CD4-positive, alpha-beta T cell treated with Interferon alpha-2 for 1 hour (primary cell): ENCODE results near the gene PPP1R12A.
"Not testable (repeated sequence)": the region's sequence is repeated elsewhere in the genome, so short reads cannot be mapped to it uniquely, and the experiment has no call there.

Experiments used
- DNase-seq, 2 donors: peaks; one replicate each; pipeline ENCODE4 v3.0.0-alpha.2; 2020 to 2022

The PPP1R12A gene

GRCh38 chr12:79835377-79835843 lies 99.5 kb downstream of the PPP1R12A start:
- no peak for DNase-seq

GRCh38 chr12:79834712-79835376 lies 100.1 kb downstream of the PPP1R12A start:
- DNase-seq: no peak

GRCh38 chr12:79830440-79830839 lies 104.5 kb downstream of the PPP1R12A start:
- no peak for DNase-seq

GRCh38 chr12:79828924-79829323 lies 106.0 kb downstream of the PPP1R12A start:
- DNase-seq: no peak

GRCh38 chr12:79827484-79827883 lies 107.4 kb downstream of the PPP1R12A start:
- DNase-seq: no peak

GRCh38 chr12:79826267-79827128 lies 108.4 kb downstream of the PPP1R12A start:
- no peak for DNase-seq

- no peak for DNase-seq
Measured at GRCh38 chr12:79822475-79822874, 112.4 kb downstream of the PPP1R12A start.

- DNase-seq: no peak
Measured at GRCh38 chr12:79818856-79819255, 116.0 kb downstream of the PPP1R12A start.

- not testable (repeated sequence) for DNase-seq
Measured at GRCh38 chr12:79784366-79785065, 150.4 kb downstream of the PPP1R12A start.

GRCh38 chr12:79782172-79782900 lies 152.6 kb downstream of the PPP1R12A start:
- no peak for DNase-seq

GRCh38 chr12:79778802-79779448 lies 156.0 kb downstream of the PPP1R12A start:
- no peak for DNase-seq

GRCh38 chr12:79776111-79776510 lies 158.8 kb downstream of the PPP1R12A start:
- no peak for DNase-seq

- no peak for DNase-seq
Measured at GRCh38 chr12:79775355-79776027, 159.4 kb downstream of the PPP1R12A start.

GRCh38 chr12:79773896-79774295 lies 161.0 kb downstream of the PPP1R12A start:
- DNase-seq: no peak

GRCh38 chr12:79769860-79770485 lies 164.9 kb downstream of the PPP1R12A start:
- DNase-seq: no peak

- no peak for DNase-seq
Measured at GRCh38 chr12:79769189-79769859, 165.6 kb downstream of the PPP1R12A start.

- DNase-seq: no peak
Measured at GRCh38 chr12:79766705-79767464, 168.0 kb downstream of the PPP1R12A start.

- no peak for DNase-seq
Measured at GRCh38 chr12:79765157-79765556, 169.7 kb downstream of the PPP1R12A start.

- DNase-seq: no peak
Measured at GRCh38 chr12:79764641-79765040, 170.3 kb downstream of the PPP1R12A start.
